Measurements from ENCODE around the gene SUMF1.

SUMF1 gene

GRCh38 chr3:4497005-4497692 lies 30.1 kb upstream of the SUMF1 start:
- DNase-seq (ENCODE audit: low spot score) = no peak

- no peak for DNase-seq (ENCODE audit: low spot score)
Measured at GRCh38 chr3:4496087-4496452, 29.0 kb upstream of the SUMF1 start.

GRCh38 chr3:4495294-4496086 lies 28.4 kb upstream of the SUMF1 start:
- peak; percentile 38 for DNase-seq (ENCODE audit: low spot score)

- no peak for DNase-seq (ENCODE audit: low spot score)
Measured at GRCh38 chr3:4494895-4495264, 27.8 kb upstream of the SUMF1 start.

- peak; percentile 32 for DNase-seq (ENCODE audit: low spot score)
Measured at GRCh38 chr3:4493941-4494894, 27.1 kb upstream of the SUMF1 start.

- DNase-seq (ENCODE audit: low spot score) = peak; percentile 98
Measured at GRCh38 chr3:4493014-4493940, 26.2 kb upstream of the SUMF1 start, which contains the start of gene ITPR1. ITPR1 (plus strand) TSS chr3:4493348; CDS start chr3:4516492, 23,144 bp downstream.

- DNase-seq (ENCODE audit: low spot score) = peak; percentile 56
Measured at GRCh38 chr3:4492208-4493013, 25.3 kb upstream of the SUMF1 start.

GRCh38 chr3:4491855-4492207 lies 24.8 kb upstream of the SUMF1 start:
- no peak for DNase-seq (ENCODE audit: low spot score)

- no peak for DNase-seq (ENCODE audit: low spot score)
Measured at GRCh38 chr3:4478261-4478660, 11.2 kb upstream of the SUMF1 start.

- DNase-seq (ENCODE audit: low spot score) = no peak
Measured at GRCh38 chr3:4476496-4476895, 9.4 kb upstream of the SUMF1 start.

- DNase-seq (ENCODE audit: low spot score) = no peak
Measured at GRCh38 chr3:4475804-4476203, 8.7 kb upstream of the SUMF1 start.

GRCh38 chr3:4474683-4475490 lies 7.8 kb upstream of the SUMF1 start:
- DNase-seq (ENCODE audit: low spot score) = peak; percentile 72

GRCh38 chr3:4472766-4473165 lies 5.7 kb upstream of the SUMF1 start:
- DNase-seq (ENCODE audit: low spot score) = no peak

- DNase-seq (ENCODE audit: low spot score) = no peak
Measured at GRCh38 chr3:4472312-4472711, 5.2 kb upstream of the SUMF1 start.

- DNase-seq (ENCODE audit: low spot score) = no peak
Measured at GRCh38 chr3:4471907-4472306, 4.8 kb upstream of the SUMF1 start.

GRCh38 chr3:4467522-4467867 lies 426 bp upstream of the SUMF1 start:
- no peak for DNase-seq (ENCODE audit: low spot score)

- DNase-seq (ENCODE audit: low spot score) = no peak
Measured at GRCh38 chr3:4464576-4464975, 2.5 kb downstream of the SUMF1 start.

- DNase-seq (ENCODE audit: low spot score) = no peak
Measured at GRCh38 chr3:4462369-4463040, 4.6 kb downstream of the SUMF1 start.

GRCh38 chr3:4461468-4462090 lies 5.5 kb downstream of the SUMF1 start:
- no peak for DNase-seq (ENCODE audit: low spot score)
